Measurements from ENCODE around the gene KANK4.

The KANK4 gene

GRCh38 chr1:62212411-62212810 is 106.8 kb downstream of the KANK4 start:
- DNase-seq (ENCODE audit: low read depth), result no peak
- TF ChIP-seq CTCF (IDR thresholded peaks at IDR 0.05; ENCODE audit: insufficient read depth, low read depth, low read length, missing control alignments), result no peak
- no peak overlapping the region for H3K4me3 ChIP-seq (ENCODE audit: low read depth, low read length)

GRCh38 chr1:62210960-62211359 is 108.3 kb downstream of the KANK4 start:
- DNase-seq (ENCODE audit: low read depth), result no peak
- no peak for TF ChIP-seq CTCF (IDR thresholded peaks at IDR 0.05; ENCODE audit: insufficient read depth, low read depth, low read length, missing control alignments)

GRCh38 chr1:62209931-62210595 is 109.2 kb downstream of the KANK4 start:
- no peak overlapping the region for H3K4me3 ChIP-seq (ENCODE audit: low read depth, low read length)
- no peak for DNase-seq (ENCODE audit: low read depth)
- no peak for TF ChIP-seq CTCF (IDR thresholded peaks at IDR 0.05; ENCODE audit: insufficient read depth, low read depth, low read length, missing control alignments)

More at GRCh38 chr1:62210960-62211359, 108.3 kb downstream of the KANK4 start:
- no peak overlapping the region for H3K4me3 ChIP-seq (ENCODE audit: low read depth, low read length)

GRCh38 chr1:62208970-62209369 is 110.3 kb downstream of the KANK4 start:
- no peak overlapping the region for H3K4me3 ChIP-seq (ENCODE audit: low read depth, low read length)
- TF ChIP-seq CTCF (IDR thresholded peaks at IDR 0.05; ENCODE audit: insufficient read depth, low read depth, low read length, missing control alignments), result no peak
- DNase-seq (ENCODE audit: low read depth), result no peak

- no peak overlapping the region for H3K4me3 ChIP-seq (ENCODE audit: low read depth, low read length)
- DNase-seq (ENCODE audit: low read depth), result no peak
- no peak for TF ChIP-seq CTCF (IDR thresholded peaks at IDR 0.05; ENCODE audit: insufficient read depth, low read depth, low read length, missing control alignments)
Observed at GRCh38 chr1:62208087-62208486, 111.1 kb downstream of the KANK4 start.

- no peak overlapping the region for H3K4me3 ChIP-seq (ENCODE audit: low read depth, low read length)
- TF ChIP-seq CTCF (IDR thresholded peaks at IDR 0.05; ENCODE audit: insufficient read depth, low read depth, low read length, missing control alignments), result no peak
- DNase-seq (ENCODE audit: low read depth), result no peak
Observed at GRCh38 chr1:62207187-62207586, 112.0 kb downstream of the KANK4 start.

- no peak overlapping the region for H3K4me3 ChIP-seq (ENCODE audit: low read depth, low read length)
- no peak for TF ChIP-seq CTCF (IDR thresholded peaks at IDR 0.05; ENCODE audit: insufficient read depth, low read depth, low read length, missing control alignments)
Observed at GRCh38 chr1:62198781-62199125, 120.5 kb downstream of the KANK4 start.

More at GRCh38 chr1:62198781-62199125, 120.5 kb downstream of the KANK4 start:
- no peak for DNase-seq (ENCODE audit: low read depth)
